Adrenal gland (tissue), 12 donors: ENCODE data around the gene TBC1D30. TPM values are rescaled to one million over a fixed set of nuclear protein-coding genes. Genes with fewer than 3 reads are reported as not detected.

Source experiments
- DNase-seq, 7 donors: peaks; one replicate each; pipeline ENCODE4 v3.0.0-alpha.2; 2019 to 2020
- H3K27ac ChIP-seq, 5 donors: fragments of 200-600 bp; sonication (generic) in 4 of 5; 1 replicate in 3 of 5; 2 replicates in 2 of 5; pipeline versions ENCODE4 v1.5.1 to v1.8.0; 2016 to 2020; ENCODE audit warnings: mild to moderate bottlenecking in 1 of 5
- H3K27me3 ChIP-seq: fragments of 200-600 bp; 2 replicates; pipeline ENCODE4 v1.8.0; 2021
- H3K36me3 ChIP-seq, 2 donors: fragments of 200-600 bp; replicated peaks in 1 of 2; 1 replicate in 1 of 2; 2 replicates in 1 of 2; pipeline versions ENCODE4 v1.5.1 to v1.8.0; 2018 to 2022
- H3K4me1 ChIP-seq, 2 donors: fragments of 200-600 bp; replicated peaks in 1 of 2; 1 replicate in 1 of 2; 2 replicates in 1 of 2; pipeline versions ENCODE4 v1.5.1 to v1.8.0; 2018 to 2021
- H3K4me3 ChIP-seq, 4 donors: fragments of 200-600 bp; sonication (generic) in 3 of 4; one replicate each; pipeline ENCODE4 v1.5.1; 2016 to 2018
- H3K9me3 ChIP-seq, 3 donors: fragments of 200-600 bp; sonication (generic) in 1 of 3; replicated peaks in 1 of 3; 1 replicate in 2 of 3; 2 replicates in 1 of 3; pipeline versions ENCODE4 v1.5.1 to v1.8.0; 2016 to 2021
- CTCF ChIP-seq, 6 experiments: fragments of 450-650 bp in 4 of 6; fragments of 200-600 bp in 2 of 6; sonication (generic) in 1 of 6; IDR thresholded peaks; 1 replicate in 5 of 6; 2 replicates in 1 of 6; pipeline versions ENCODE4 v1.5.1 to v1.8.0; 2016 to 2021; ENCODE audit warnings: antibody characterized with exemption in 6 of 6, mild to moderate bottlenecking in 2 of 6, moderate library complexity in 1 of 6
- POLR2A ChIP-seq, 2 donors: fragments of 450-650 bp; IDR thresholded peaks; one replicate each; pipeline ENCODE4 v1.6.1; 2017; ENCODE audit warnings: antibody characterized with exemption in 2 of 2, mild to moderate bottlenecking in 2 of 2, moderate library complexity in 1 of 2
- intact Hi-C, 2 donors: fragments of 100-400 bp; cut with DNase I; formaldehyde crosslinking; loops; one replicate each; pipeline versions ENCODE4 v1.14.1 to v1.15.0; 2022 to 2023
- polyA plus RNA-seq, 3 donors: library from polyadenylated mRNA; stranded (reverse); fragments of 200-250 nt in 2 of 3; fragments of 350-450 nt in 1 of 3; fragmentation: Illumina TruSeq in 1 of 3; extraction: RNeasy Lipid Tissue Mini Kit (QIAGEN cat#74804) in 1 of 3; gene quantifications; one replicate each; pipeline ENCODE4 v1.2.3, GENCODE V29; 2013 to 2014
- total RNA-seq, 9 donors: library from RNA; depleted of rRNA in 4 of 9; stranded (reverse); fragments of >200 nt in 4 of 9; fragments of 120-200 nt in 1 of 9; fragmentation: NEBNext Ultra II Directional in 1 of 9; extraction: Animal tissue kit (Norgen Biotek cat#: 25700) in 1 of 9; gene quantifications; one replicate each; pipeline versions ENCODE4 v1.1.0 to v1.2.4, GENCODE V29; 2013 to 2023
- donor health status: healthy with polysubstance abuse.
- donor health status: Bipolar disorder and iron deficiency.
- donor health status: DM: yes; HTN: yes; CAD: no.
- donor health status: DM: no; HTN: no; CAD: no.
- donor health status: DM: no; HTN: no; CAD: no.
- donor health status: DM: yes; HTN: yes; CAD: no.

TBC1D30 gene
- total and polyA plus RNA-seq, 12 donors: 1.2 to 13.3 (median 3.9) TPM

GRCh38 chr12:64923536-64923935, 99.1 kb downstream of the TBC1D30 start:
- no peak overlapping the region for H3K4me3 ChIP-seq
- H3K4me1 ChIP-seq: no peaks in the 10 kb centered on the region
- no peaks in the 10 kb centered on the region for H3K9me3 ChIP-seq
- H3K27me3 ChIP-seq: no peaks in the 10 kb centered on the region
- no peaks in the 10 kb centered on the region for H3K36me3 ChIP-seq
- no peak overlapping the region for H3K27ac ChIP-seq
- intact Hi-C loops: no loop called here
- DNase-seq: no peak
- TF ChIP-seq POLR2A (IDR thresholded peaks at IDR 0.05) (no peak), CTCF (IDR thresholded peaks at IDR 0.05) (no peak)

Other genes starting within 250 kb of the TBC1D30 start
- gene RASSF3, start 214.2 kb upstream of the TBC1D30 start, total RNA-seq: 10 to 100 TPM; 28.8 to 75.8 (median 40.0) TPM
- 10 to 100 TPM; 21.7 to 40.1 (median 23.7) TPM for gene RASSF3, start 214.2 kb upstream of the TBC1D30 start, polyA plus RNA-seq
- gene GNS, start 65.2 kb upstream of the TBC1D30 start, total RNA-seq: 100 to 1,000 TPM; 388 to 647 (median 570) TPM
- gene GNS, start 65.2 kb upstream of the TBC1D30 start, polyA plus RNA-seq: 100 to 1,000 TPM in 1 of 3 donors, 10 to 100 TPM in 2; 44.3 to 591 (median 62.6) TPM